ENCODE results near the gene TMEM248.

The TMEM248 gene

DNA sequence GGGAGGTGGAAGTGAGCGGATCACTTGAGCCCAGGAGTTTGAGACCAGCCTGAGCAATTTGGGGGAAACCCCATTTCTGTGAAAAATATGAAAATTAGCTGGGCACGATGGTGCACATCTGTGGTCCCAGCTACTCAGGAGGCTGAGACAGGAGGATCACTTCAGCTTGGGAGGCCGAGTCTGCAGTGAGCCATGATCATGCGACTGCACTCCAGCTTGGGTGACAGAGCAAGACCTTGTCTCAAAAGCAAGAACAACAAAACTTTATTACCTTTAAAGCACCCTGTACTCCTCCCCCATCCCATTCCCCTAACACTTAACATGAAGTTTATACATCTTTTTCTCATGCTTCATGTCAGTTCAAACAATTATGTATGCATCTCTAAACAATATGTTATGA, 1.3 kb upstream of the TMEM248 start:
- no peak for TF ChIP-seq ZNF274 (IDR thresholded peaks at IDR 0.05; ENCODE audit: low read depth, low read length)
- H3K4me3 ChIP-seq (ENCODE audit: low read length): no peak overlapping the region

DNA sequence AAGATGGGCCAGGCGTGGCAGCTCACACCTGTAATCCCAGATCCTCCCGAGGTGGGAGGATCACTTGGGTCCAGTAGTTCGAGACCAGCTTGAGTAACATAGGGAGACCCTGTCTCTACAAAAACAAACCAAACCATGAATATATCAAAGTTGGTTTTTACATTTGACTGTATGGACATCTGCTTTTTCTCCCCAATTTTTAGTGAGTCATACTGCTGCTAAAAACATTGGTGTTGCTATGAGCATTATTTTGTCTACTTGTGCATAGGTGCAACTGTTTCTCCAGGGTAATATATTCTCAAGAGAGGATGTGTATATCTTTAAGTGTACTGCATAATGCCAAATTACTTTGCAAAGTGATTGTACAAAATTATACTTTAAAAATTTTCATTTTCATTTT, 769 bp upstream of the TMEM248 start:
- peak overlapping the region; percentile 94 for H3K4me3 ChIP-seq (ENCODE audit: low read length)
- no peak for TF ChIP-seq ZNF274 (IDR thresholded peaks at IDR 0.05; ENCODE audit: low read depth, low read length)

DNA sequence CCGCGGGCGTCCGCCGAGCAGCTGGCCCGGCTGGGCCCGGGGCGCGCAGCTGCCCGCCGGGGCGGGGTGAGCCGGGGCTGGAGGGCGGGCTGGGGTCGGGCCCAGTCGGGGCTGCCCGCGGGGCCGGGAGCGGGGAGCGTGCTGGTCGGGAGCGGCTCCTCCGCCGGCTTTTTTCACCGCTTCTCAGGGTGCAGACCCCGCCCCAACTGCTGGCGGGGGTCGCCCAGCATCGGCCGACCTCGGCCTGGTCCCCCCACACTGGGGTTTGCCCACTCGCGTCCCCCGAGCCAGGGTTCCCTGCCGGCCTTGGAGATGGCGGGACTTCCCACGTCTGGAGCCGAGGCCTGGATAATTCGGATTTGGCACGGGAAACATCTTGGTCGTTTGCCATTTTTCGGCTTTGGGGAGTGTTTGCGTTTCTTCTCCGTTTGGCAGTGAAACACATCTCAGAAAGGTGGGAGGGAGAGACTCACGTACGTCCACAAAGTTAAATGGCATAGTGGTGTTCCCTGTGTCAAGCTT, 432 bp downstream of the TMEM248 start:
- H3K4me3 ChIP-seq (ENCODE audit: low read length): peak overlapping the region; percentile 94
- no peak for TF ChIP-seq ZNF274 (IDR thresholded peaks at IDR 0.05; ENCODE audit: low read depth, low read length)

DNA sequence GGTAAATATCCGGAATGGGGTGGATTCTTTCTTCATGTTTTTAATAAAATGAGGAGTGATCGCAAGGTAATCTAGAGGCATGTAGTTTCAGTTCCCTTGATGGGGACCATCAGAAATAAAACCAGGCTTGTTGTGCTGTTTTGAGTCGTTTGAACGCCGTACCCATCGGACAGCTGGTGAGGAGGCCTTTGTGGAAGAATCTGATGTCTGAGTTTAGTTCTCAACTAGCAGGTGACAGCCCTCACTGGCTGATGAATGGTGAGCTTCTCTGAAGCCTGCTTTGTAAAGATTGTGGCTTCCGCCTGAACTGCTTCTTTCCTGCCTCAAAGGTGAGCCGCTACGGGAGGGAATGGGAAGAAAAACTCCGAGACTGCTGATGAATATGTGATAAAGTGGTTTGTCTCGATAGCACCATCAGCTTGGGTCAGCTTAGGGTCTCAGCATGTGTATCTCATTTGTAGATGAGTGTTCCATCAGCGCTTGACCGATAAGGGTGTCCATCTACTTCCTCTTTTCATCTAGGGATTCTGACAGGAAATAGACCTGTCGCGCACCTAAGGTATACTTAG, 977 bp downstream of the TMEM248 start:
- peak overlapping the region; percentile 94 for H3K4me3 ChIP-seq (ENCODE audit: low read length)
- no peak for TF ChIP-seq ZNF274 (IDR thresholded peaks at IDR 0.05; ENCODE audit: low read depth, low read length)

DNA sequence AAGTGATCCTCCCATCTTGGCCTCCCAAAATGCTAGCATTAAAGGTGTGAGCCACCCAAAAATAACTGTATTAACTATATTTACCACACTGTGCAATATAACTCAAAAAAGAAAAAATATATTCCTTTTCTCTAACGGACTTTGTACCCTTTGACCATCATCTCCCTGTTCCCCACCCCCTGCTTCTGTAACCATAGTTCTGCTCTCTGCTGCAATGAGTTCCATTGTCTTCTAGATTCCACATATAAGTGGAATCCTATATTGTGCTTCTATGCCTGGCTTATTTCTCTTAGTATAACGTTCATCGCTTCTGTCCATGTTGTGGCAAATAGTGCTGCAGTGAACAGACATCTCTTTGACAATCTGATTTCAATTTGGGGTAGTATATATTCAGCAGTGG, 4.2 kb downstream of the TMEM248 start:
- H3K4me3 ChIP-seq (ENCODE audit: low read length): no peak overlapping the region
- no peak for TF ChIP-seq ZNF274 (IDR thresholded peaks at IDR 0.05; ENCODE audit: low read depth, low read length)

DNA sequence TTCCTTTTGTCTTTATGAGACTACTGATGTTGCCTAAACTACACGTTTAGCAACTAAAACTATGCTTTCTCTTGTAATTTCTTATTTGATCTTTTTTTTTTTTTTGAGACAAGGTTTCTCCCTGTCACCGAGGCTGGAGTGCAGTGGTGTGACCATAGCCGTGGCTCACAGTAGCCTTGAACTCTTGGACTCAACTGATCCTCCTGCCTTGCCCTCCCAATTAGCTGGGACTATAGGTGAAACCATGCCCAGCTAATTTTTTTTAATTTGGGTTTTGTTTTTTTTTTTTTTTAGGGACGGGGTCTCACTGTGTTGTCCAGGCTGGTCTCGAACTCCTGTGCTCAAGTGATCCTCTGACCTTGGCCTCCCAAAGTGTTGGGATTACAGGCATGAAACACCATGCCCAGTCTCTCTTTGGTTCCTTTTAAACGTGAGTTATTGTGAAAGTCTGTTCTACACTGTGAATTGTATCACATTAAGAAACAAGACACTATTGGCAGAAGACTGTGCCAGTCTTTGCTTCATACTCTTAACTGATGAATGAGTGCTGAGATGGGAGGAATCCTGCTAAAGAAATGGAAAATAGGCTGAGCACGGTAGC, 6.4 kb downstream of the TMEM248 start:
- no peak for TF ChIP-seq ZNF274 (IDR thresholded peaks at IDR 0.05; ENCODE audit: low read depth, low read length)
- H3K4me3 ChIP-seq (ENCODE audit: low read length): no peak overlapping the region

DNA sequence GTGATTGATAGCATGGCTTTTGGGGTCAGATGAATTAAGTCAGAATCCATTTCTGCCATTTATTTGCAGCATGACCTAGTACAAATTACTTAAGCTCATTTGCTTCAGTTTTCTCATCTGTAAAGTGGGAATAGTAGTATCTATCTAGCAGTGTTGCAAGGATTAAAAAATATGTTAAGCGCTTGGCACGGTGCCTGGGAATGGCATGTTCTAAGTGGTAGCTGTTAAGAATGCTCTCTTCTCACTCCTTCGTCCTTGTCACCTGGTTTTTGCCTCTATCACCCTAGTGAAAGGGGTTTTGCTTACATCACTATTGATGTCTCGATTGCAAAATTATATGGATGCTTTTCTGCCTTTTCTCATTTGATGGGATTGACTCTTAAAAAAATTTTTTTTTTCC, 7.4 kb downstream of the TMEM248 start:
- H3K4me3 ChIP-seq (ENCODE audit: low read length): no peak overlapping the region
- TF ChIP-seq ZNF274 (IDR thresholded peaks at IDR 0.05; ENCODE audit: low read depth, low read length): no peak

DNA sequence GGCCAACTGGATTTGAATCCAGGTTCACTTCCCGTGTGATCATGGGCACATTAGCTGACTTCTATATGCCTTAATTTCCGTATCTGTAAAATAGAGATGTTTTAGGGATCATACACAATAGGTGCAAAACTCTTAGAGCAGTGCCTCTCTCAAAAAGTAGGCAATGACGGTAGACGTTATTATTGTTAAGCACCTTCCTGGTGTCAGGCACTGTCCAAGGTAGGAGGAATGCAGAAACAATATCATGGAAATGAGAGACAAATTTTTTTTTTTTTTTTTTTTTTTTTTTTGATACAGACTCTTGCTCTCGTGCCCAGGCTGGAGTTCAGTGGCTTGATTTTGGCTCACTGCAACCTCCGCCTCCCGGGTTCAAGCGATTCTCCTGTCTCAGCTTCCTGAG, 8.1 kb downstream of the TMEM248 start:
- no peak overlapping the region for H3K4me3 ChIP-seq (ENCODE audit: low read length)
- no peak for TF ChIP-seq ZNF274 (IDR thresholded peaks at IDR 0.05; ENCODE audit: low read depth, low read length)

DNA sequence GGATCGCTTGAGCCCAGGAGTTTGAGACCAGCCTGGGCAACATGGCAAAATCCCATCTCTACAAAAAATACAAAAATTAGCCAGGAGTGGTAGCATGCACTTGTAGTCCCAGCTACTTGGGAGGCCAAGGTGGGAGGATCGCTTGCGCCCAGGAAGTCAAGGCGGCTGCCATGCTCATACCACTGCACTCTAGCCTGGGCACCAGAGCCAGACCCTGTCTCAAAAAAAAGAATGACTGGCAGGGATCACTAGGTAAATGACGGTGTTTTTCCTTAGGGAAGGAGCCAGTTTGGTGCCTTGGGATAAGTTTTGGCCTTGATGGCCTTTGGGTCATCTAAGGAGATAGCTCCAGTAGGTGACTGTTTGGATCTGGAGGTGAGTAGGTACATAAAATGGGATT, 8.9 kb downstream of the TMEM248 start:
- H3K4me3 ChIP-seq (ENCODE audit: low read length): no peak overlapping the region
- no peak for TF ChIP-seq ZNF274 (IDR thresholded peaks at IDR 0.05; ENCODE audit: low read depth, low read length)

DNA sequence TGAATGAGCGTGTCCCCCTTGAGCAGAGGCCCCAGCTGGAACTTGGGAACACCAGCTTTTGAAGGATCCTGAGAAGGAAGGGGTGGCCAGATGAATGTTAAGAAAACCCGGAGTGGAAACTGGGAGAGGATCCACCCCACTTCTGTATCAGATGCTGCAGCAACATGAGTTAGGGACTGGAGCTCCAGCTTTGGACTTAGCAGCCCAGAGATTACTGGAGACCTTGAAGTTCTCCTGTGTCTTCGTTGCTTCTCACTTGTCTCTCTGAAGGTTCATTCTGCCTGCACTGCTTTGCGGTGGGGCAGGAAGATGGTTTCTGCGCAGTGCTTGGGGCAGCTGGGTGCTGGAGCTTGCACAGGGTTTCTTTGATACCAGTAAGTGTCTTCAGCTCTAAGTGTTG, 9.3 kb downstream of the TMEM248 start:
- no peak for TF ChIP-seq ZNF274 (IDR thresholded peaks at IDR 0.05; ENCODE audit: low read depth, low read length)
- no peak overlapping the region for H3K4me3 ChIP-seq (ENCODE audit: low read length)

DNA sequence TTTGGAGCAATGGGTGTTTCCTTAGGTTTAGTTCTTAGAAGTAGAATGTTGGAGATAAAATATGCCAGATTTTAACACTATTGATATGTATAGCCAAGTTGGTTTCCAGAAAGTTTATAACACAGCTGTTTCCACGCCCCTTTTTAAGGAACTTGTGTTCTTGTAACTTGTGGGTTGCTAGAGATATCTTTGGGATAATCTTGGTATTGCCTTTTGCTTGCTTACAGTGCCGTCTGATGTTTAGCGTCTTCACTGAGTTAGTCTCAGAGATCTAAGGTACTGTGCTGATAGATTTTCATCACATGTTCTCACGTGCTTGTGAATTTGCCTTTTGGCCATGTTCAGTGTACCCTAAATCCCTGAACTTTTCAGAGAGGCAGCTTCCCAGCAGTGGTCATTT, 12.4 kb downstream of the TMEM248 start:
- no peak for TF ChIP-seq ZNF274 (IDR thresholded peaks at IDR 0.05; ENCODE audit: low read depth, low read length)
- no peak overlapping the region for H3K4me3 ChIP-seq (ENCODE audit: low read length)

DNA sequence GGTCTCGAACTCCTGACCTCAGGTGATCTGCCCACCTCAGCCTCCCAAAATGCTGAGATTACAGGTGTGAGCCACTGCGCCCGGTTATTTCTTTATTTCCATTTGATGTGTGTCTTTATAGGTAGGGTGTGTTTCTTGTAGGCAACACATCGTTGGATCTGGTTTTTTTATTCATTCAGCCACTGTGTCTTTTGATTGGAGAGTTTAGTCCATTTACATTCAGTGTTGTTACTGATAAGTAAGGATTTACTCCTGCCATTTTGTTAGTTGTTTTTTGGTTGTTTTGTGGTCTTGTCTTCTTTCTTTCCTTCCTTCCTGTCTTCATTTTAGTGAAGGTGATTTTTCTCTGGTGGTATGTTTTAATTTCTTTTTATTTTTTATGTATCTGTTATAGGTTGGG, 16.9 kb downstream of the TMEM248 start:
- no peak for TF ChIP-seq ZNF274 (IDR thresholded peaks at IDR 0.05; ENCODE audit: low read depth, low read length)
- H3K4me3 ChIP-seq (ENCODE audit: low read length): no peak overlapping the region

DNA sequence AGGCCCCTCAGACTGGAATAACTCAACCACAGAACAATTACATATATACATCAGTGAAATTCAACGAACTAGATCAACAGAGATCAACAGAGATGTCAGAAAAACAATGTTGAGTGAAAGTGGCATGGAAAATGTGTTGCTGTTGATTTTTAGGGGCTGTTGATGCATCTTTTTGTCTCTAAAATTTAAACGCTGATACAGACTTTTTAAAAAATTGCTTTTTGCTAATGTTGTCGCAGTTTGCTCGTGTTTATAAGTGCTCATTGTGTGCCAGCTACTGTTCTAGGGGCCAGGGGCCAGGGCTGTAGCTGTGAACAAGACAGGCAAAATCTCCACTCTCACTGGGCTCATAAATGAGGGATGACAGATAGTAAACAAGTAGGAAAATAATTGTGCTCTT, 18.3 kb downstream of the TMEM248 start:
- H3K4me3 ChIP-seq (ENCODE audit: low read length): no peak overlapping the region
- no peak for TF ChIP-seq ZNF274 (IDR thresholded peaks at IDR 0.05; ENCODE audit: low read depth, low read length)

DNA sequence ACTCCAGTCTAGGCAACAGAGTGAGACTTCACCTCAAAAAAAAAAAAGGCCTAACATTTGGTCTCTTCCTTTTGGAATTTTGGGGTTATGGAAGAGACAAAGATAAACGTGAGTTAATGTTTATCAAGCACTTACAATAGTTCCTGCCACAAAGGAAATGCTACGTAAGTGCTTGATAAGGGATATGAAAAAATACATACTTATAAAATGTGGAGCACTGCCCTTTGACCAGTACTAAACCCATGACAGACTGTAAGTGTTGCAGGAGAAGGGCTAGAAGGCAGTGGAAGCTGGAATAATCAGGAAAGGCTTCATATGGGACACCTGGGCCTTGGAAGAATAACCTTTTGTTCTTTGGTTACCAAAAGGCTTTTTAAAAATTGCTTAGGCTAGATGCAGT, 25.5 kb downstream of the TMEM248 start:
- no peak for TF ChIP-seq ZNF274 (IDR thresholded peaks at IDR 0.05; ENCODE audit: low read depth, low read length)
- H3K4me3 ChIP-seq (ENCODE audit: low read length): no peak overlapping the region

DNA sequence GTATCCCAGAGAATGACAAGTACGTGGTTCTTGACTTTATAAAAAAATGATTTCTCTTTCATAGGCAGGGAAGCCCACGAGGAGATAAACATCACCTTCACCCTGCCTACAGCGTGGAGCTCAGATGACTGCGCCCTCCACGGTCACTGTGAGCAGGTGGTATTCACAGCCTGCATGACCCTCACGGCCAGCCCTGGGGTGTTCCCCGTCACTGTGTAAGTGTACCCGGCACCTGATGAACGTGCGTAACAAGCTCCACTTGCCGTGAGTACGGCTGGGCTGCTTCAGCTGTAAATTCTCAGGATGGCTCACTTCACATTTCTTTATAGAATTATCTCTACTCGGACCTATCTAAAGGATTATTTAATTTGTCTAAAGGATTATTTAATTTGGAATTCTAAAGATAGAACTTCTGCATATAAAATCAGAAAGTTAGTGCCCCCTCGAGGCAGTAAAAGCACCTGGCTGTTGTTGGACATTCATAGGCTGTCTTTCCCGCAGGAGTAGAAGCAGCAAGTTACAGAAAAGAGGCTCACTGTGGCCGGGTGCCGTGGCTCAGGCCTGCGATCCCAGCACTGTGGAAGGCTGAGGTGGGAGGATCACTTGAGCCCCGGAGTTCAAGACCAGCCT, 27.6 kb downstream of the TMEM248 start:
- TF ChIP-seq ZNF274 (IDR thresholded peaks at IDR 0.05; ENCODE audit: low read depth, low read length): no peak
- no peak overlapping the region for H3K4me3 ChIP-seq (ENCODE audit: low read length)
